ENCODE results near the gene COL23A1. TPM values are rescaled to one million over a fixed set of nuclear protein-coding genes. Genes with fewer than 3 reads are reported as not detected.

COL23A1 gene
- total and polyA plus RNA-seq, 4 donors, result 0.76 to 4.4 (median 1.3) TPM

DNA sequence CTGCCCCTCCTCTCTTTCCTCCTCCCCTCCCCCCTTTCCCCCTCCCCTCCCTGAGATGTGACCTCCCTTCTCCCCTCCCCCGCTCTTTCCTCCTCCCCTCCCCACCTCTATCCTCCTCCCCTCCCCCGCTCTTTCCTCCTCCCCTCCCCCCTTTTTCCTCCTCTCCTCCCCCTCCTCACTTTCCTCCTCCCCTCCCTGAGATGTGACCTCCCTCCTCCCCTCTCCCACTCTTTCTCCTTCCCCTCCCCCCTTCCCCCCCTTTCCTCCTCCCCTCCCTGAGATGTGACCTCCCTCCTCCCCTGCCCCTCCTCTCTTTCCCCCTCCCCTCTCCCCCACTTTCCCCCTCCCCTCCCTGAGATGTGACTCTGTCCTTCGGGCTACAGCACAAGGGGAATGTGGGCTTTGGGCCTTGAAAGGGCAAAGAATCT lies 169.8 kb downstream of the COL23A1 start:
- H3K27ac ChIP-seq (ENCODE audit: low read depth in 1 of 2, low read length in 1 of 2), result no peak overlapping the region
- peak in 1 of 3 donors; percentile 12 for DNase-seq
- WGBS, 2 donors, result 70 to 76% methylated on average over 2 to 3 of the region's 3 CpGs
- ATAC-seq (ENCODE audit: insufficient read depth, low FRiP score), result no peak
- no peaks in the 10 kb centered on the region for H3K9me3 ChIP-seq (ENCODE audit: control insufficient read depth in 4 of 4, insufficient read depth in 3 of 4, low read length in 3 of 4)
- H3K36me3 ChIP-seq (ENCODE audit: control insufficient read depth in 4 of 4, insufficient read depth in 4 of 4, low read length in 4 of 4), result no peaks in the 10 kb centered on the region
- TF ChIP-seq, protein P1, sequence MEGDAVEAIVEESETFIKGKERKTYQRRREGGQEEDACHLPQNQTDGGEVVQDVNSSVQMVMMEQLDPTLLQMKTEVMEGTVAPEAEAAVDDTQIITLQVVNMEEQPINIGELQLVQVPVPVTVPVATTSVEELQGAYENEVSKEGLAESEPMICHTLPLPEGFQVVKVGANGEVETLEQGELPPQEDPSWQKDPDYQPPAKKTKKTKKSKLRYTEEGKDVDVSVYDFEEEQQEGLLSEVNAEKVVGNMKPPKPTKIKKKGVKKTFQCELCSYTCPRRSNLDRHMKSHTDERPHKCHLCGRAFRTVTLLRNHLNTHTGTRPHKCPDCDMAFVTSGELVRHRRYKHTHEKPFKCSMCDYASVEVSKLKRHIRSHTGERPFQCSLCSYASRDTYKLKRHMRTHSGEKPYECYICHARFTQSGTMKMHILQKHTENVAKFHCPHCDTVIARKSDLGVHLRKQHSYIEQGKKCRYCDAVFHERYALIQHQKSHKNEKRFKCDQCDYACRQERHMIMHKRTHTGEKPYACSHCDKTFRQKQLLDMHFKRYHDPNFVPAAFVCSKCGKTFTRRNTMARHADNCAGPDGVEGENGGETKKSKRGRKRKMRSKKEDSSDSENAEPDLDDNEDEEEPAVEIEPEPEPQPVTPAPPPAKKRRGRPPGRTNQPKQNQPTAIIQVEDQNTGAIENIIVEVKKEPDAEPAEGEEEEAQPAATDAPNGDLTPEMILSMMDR (IDR thresholded peaks at IDR 0.05; ENCODE audit: control extremely low read depth, extremely low read depth), result no peak
- H3K27me3 ChIP-seq (ENCODE audit: control insufficient read depth in 3 of 3, insufficient read depth in 3 of 3, low read length in 2 of 3), result no peaks in the 10 kb centered on the region
- no peaks in the 10 kb centered on the region for H3K4me1 ChIP-seq (ENCODE audit: control insufficient read depth in 5 of 5, insufficient read depth in 5 of 5, low read length in 5 of 5)
- no peak overlapping the region for H3K4me3 ChIP-seq
- no peak overlapping the region for H3K9ac ChIP-seq (ENCODE audit: insufficient read depth in 1 of 2, low read length in 2 of 2)

DNA sequence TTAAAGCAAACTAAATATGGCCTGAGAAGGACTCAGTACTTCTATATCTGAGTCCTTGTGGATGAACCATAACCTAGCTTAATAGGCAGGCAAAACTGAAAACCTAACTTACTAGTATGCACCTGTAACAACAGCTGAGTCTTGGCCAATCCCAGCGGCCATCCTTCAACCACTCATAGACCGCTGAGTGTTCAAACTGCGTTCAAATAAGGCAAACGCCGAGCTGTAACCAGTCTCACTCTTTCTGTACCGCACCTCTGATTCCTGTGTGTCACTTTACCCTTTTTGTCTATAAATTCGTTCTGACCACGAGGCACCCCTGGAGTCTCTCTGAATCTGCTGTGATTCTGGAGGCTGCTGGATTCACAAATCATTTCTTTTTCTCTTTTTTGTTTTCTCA lies 170.5 kb downstream of the COL23A1 start:
- H3K36me3 ChIP-seq (ENCODE audit: control insufficient read depth in 4 of 4, insufficient read depth in 4 of 4, low read length in 4 of 4), result no peaks in the 10 kb centered on the region
- no peaks in the 10 kb centered on the region for H3K9me3 ChIP-seq (ENCODE audit: control insufficient read depth in 4 of 4, insufficient read depth in 3 of 4, low read length in 3 of 4)
- no peaks in the 10 kb centered on the region for H3K4me1 ChIP-seq (ENCODE audit: control insufficient read depth in 5 of 5, insufficient read depth in 5 of 5, low read length in 5 of 5)
- no peak overlapping the region for H3K9ac ChIP-seq (ENCODE audit: insufficient read depth in 1 of 2, low read length in 2 of 2)
- TF ChIP-seq, protein P1 (IDR thresholded peaks at IDR 0.05; ENCODE audit: control extremely low read depth, extremely low read depth), result no peak
- H3K27me3 ChIP-seq (ENCODE audit: control insufficient read depth in 3 of 3, insufficient read depth in 3 of 3, low read length in 2 of 3), result no peaks in the 10 kb centered on the region
- H3K4me3 ChIP-seq, result no peak overlapping the region
- WGBS, 2 donors, result 65 to 67% methylated on average over 8 of the region's 8 CpGs
- ATAC-seq (ENCODE audit: insufficient read depth, low FRiP score) (no peak), DNase-seq (peak in 1 of 3 donors; percentile 19)
- no peak overlapping the region for H3K27ac ChIP-seq (ENCODE audit: low read depth in 1 of 2, low read length in 1 of 2)

DNA sequence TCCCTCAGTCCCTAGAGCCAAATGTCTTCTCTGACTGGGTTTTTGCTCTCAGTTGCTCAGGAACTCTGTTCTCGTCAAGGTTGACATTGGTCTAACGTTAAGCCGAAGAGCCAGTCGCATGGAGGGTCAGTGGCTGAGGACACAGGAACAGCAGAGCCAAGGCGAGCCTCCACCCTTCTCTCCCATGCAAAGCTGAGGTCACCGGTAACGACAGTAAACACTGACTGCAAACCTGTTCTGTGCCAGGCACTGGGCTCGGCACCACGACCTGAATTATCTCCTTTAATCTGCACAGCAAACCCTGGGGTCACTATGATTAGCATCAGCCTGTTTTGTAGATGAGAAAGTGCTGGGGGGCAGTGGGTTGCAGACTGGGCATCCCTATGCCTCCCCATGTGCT lies 171.0 kb downstream of the COL23A1 start:
- Histone ChIP-seq H3K36me3 (ENCODE audit: control insufficient read depth in 4 of 4, insufficient read depth in 4 of 4, low read length in 4 of 4) (no peaks in the 10 kb centered on the region), H3K9me3 (ENCODE audit: control insufficient read depth in 4 of 4, insufficient read depth in 3 of 4, low read length in 3 of 4) (no peaks in the 10 kb centered on the region), H3K27me3 (ENCODE audit: control insufficient read depth in 3 of 3, insufficient read depth in 3 of 3, low read length in 2 of 3) (no peaks in the 10 kb centered on the region), H3K4me1 (ENCODE audit: control insufficient read depth in 5 of 5, insufficient read depth in 5 of 5, low read length in 5 of 5) (no peaks in the 10 kb centered on the region), H3K9ac (ENCODE audit: insufficient read depth in 1 of 2, low read length in 2 of 2) (no peak overlapping the region), H3K4me3 (no peak overlapping the region), H3K27ac (ENCODE audit: low read depth in 1 of 2, low read length in 1 of 2) (no peak overlapping the region)
- no peak for ATAC-seq (ENCODE audit: insufficient read depth, low FRiP score)
- 84 to 92% methylated on average over 9 of the region's 9 CpGs for WGBS, 2 donors
- TF ChIP-seq, protein P1 (IDR thresholded peaks at IDR 0.05; ENCODE audit: control extremely low read depth, extremely low read depth), result no peak
- DNase-seq, result no peak

DNA sequence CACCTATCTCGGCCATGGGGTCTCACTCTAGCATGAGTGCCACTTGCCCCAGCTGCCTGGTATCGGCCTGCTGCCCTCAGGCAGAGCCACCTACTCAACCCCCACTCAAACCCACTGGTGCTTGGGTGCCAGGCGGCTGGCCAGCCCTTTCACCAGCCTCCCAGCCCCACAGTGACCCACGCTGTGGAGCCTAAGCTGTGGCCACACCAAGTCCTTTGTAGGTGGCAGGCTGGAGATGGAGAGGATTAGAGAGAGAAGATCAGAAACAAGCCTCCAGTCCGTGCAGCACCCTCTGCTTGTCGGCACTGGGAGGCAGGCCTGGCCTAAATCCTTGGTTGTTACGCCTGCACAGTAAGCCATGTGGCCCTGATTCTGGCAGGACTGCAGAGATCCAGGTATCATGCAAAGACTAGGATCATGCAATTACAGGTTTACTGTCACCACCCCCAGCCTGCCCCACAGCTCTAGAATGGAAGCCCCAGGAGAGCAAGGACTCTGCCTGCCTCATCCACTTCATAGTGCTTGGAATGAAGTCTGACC lies 171.7 kb downstream of the COL23A1 start:
- no peak overlapping the region for H3K9ac ChIP-seq (ENCODE audit: insufficient read depth in 1 of 2, low read length in 2 of 2)
- TF ChIP-seq, protein P1 (IDR thresholded peaks at IDR 0.05; ENCODE audit: control extremely low read depth, extremely low read depth), result no peak
- no peak overlapping the region for H3K4me3 ChIP-seq
- DNase-seq (peak in 1 of 3 donors; percentile 7), ATAC-seq (ENCODE audit: insufficient read depth, low FRiP score) (no peak)
- peaks cover 0 to 1% (median 0%) of the 10 kb centered on the region in 5 donors for H3K4me1 ChIP-seq (ENCODE audit: control insufficient read depth in 5 of 5, insufficient read depth in 5 of 5, low read length in 5 of 5)
- H3K27ac ChIP-seq (ENCODE audit: low read depth in 1 of 2, low read length in 1 of 2), result no peak overlapping the region
- no peaks in the 10 kb centered on the region for H3K36me3 ChIP-seq (ENCODE audit: control insufficient read depth in 4 of 4, insufficient read depth in 4 of 4, low read length in 4 of 4)
- no peaks in the 10 kb centered on the region for H3K27me3 ChIP-seq (ENCODE audit: control insufficient read depth in 3 of 3, insufficient read depth in 3 of 3, low read length in 2 of 3)
- WGBS, 2 donors, result 93 to 98% methylated on average over 7 of the region's 7 CpGs
- H3K9me3 ChIP-seq (ENCODE audit: control insufficient read depth in 4 of 4, insufficient read depth in 3 of 4, low read length in 3 of 4), result no peaks in the 10 kb centered on the region
